ENCODE data around the gene ST6GALNAC4. TPM values are rescaled to one million over a fixed set of nuclear protein-coding genes. Genes with fewer than 3 reads are reported as not detected.

ST6GALNAC4 gene
- total RNA-seq, 2 experiments from 2014 or later = 118 to 180 TPM

- no peak overlapping the region for H3K4me2 ChIP-seq (ENCODE audit: low read length)
- TF ChIP-seq EZH2phosphoT487 (IDR thresholded peaks at IDR 0.05; ENCODE audit: borderline replicate concordance, low read depth, low read length) = no peak
- no peak for TF ChIP-seq CTCF (conservative IDR thresholded peaks at IDR 0.05; ENCODE audit: low read length)
- H3K27ac ChIP-seq (ENCODE audit: low read depth, low read length, poor library complexity, severe bottlenecking) = no peak overlapping the region
- no peaks in the 10 kb centered on the region for H3K9me2 ChIP-seq (ENCODE audit: insufficient read depth, low read length)
- no peaks in the 10 kb centered on the region for H3K36me3 ChIP-seq (ENCODE audit: insufficient read depth, low read length)
- peaks cover 37% of the 10 kb centered on the region for H3K4me1 ChIP-seq (ENCODE audit: insufficient read depth, low read length, poor library complexity, severe bottlenecking)
- intact Hi-C loops (cut with micrococcal nuclease; ENCODE audit: unreplicated experiment) = loop anchor here (10.0 kb wide), 1 partner anchor 419 kb away; no protein-coding TSS in a partner anchor
- no peaks in the 10 kb centered on the region for H4K20me1 ChIP-seq (ENCODE audit: insufficient read depth, low read length)
- H3K79me2 ChIP-seq (ENCODE audit: insufficient read depth, low read depth, low read length) = no peaks in the 10 kb centered on the region; the same call in 1 of the 2 replicates
- no TSS peak for BruUV-seq (replicated peaks)
- CTCF ChIA-PET (ENCODE audit: unreplicated experiment) = no interaction called here
- H2AFZ ChIP-seq (ENCODE audit: low read length) = no peak overlapping the region
- POLR2A ChIA-PET = interaction anchor here (0.6 to 1.0 kb wide), 2 partner anchors 10 to 144 kb away, joined by 3 read pairs; partner anchors contain the start of gene NAIF1
- no peak overlapping the region for H3K4me3 ChIP-seq (ENCODE audit: low read depth, low read length, poor library complexity, severe bottlenecking)
- no peaks in the 10 kb centered on the region for H3K9me3 ChIP-seq (ENCODE audit: low read length)
- no peak for DNase-seq (ENCODE audit: low spot score)
Measured at GRCh38 chr9:127923771-127924170, 6.9 kb upstream of the ST6GALNAC4 start.

- Histone ChIP-seq H3K9me2 (ENCODE audit: insufficient read depth, low read length) (no peaks in the 10 kb centered on the region), H3K4me1 (ENCODE audit: insufficient read depth, low read length, poor library complexity, severe bottlenecking) (peaks cover 37% of the 10 kb centered on the region), H3K27ac (ENCODE audit: low read depth, low read length, poor library complexity, severe bottlenecking) (no peak overlapping the region), H4K20me1 (ENCODE audit: insufficient read depth, low read length) (no peaks in the 10 kb centered on the region), H3K9me3 (ENCODE audit: low read length) (no peaks in the 10 kb centered on the region), H3K4me3 (ENCODE audit: low read depth, low read length, poor library complexity, severe bottlenecking) (no peak overlapping the region), H3K36me3 (ENCODE audit: insufficient read depth, low read length) (no peaks in the 10 kb centered on the region), H3K79me2 (ENCODE audit: insufficient read depth, low read depth, low read length) (no peaks in the 10 kb centered on the region; the same call in 1 of the 2 replicates), H2AFZ (ENCODE audit: low read length) (no peak overlapping the region), H3K4me2 (ENCODE audit: low read length) (no peak overlapping the region)
- CTCF ChIA-PET (ENCODE audit: unreplicated experiment) = interaction anchor here (0.6 kb wide), 1 partner anchor 47 kb away, joined by 7 read pairs; no protein-coding TSS in a partner anchor
- DNase-seq (ENCODE audit: low spot score) = no peak
- no TSS peak for BruUV-seq (replicated peaks)
- intact Hi-C loops (cut with micrococcal nuclease; ENCODE audit: unreplicated experiment) = loop anchor here (10.0 kb wide), 1 partner anchor 418 kb away; no protein-coding TSS in a partner anchor
- POLR2A ChIA-PET = interaction anchor here (0.6 to 1.0 kb wide), 3 partner anchors 16 to 282 kb away, joined by 3 read pairs; partner anchors contain the start of gene NAIF1
- TF ChIP-seq CTCF (conservative IDR thresholded peaks at IDR 0.05; ENCODE audit: low read length) (no peak), EZH2phosphoT487 (IDR thresholded peaks at IDR 0.05; ENCODE audit: borderline replicate concordance, low read depth, low read length) (no peak)
Measured at GRCh38 chr9:127923046-127923445, 6.2 kb upstream of the ST6GALNAC4 start.

GRCh38 chr9:127921557-127922120, 4.8 kb upstream of the ST6GALNAC4 start:
- CTCF ChIA-PET (ENCODE audit: unreplicated experiment) = interaction anchor here (0.5 to 1.4 kb wide), 4 partner anchors 11 to 129 kb away, joined by 3 to 4 read pairs (median 4); no protein-coding TSS in a partner anchor
- Histone ChIP-seq H3K4me3 (ENCODE audit: low read depth, low read length, poor library complexity, severe bottlenecking) (no peak overlapping the region), H3K9me3 (ENCODE audit: low read length) (no peaks in the 10 kb centered on the region), H3K79me2 (ENCODE audit: insufficient read depth, low read depth, low read length) (peaks cover 1% of the 10 kb centered on the region; the same call in 1 of the 2 replicates), H3K9me2 (ENCODE audit: insufficient read depth, low read length) (no peaks in the 10 kb centered on the region), H3K4me1 (ENCODE audit: insufficient read depth, low read length, poor library complexity, severe bottlenecking) (peaks cover 34% of the 10 kb centered on the region), H4K20me1 (ENCODE audit: insufficient read depth, low read length) (no peaks in the 10 kb centered on the region), H2AFZ (ENCODE audit: low read length) (no peak overlapping the region), H3K4me2 (ENCODE audit: low read length) (peak overlapping the region; percentile 43), H3K27ac (ENCODE audit: low read depth, low read length, poor library complexity, severe bottlenecking) (no peak overlapping the region), H3K36me3 (ENCODE audit: insufficient read depth, low read length) (0 out of 2 replicates have a peak, but pooled peaks cover 1% of the 10 kb centered on the region)
- peak; percentile 86 for TF ChIP-seq CTCF (conservative IDR thresholded peaks at IDR 0.05; ENCODE audit: low read length)
- no peak for TF ChIP-seq EZH2phosphoT487 (IDR thresholded peaks at IDR 0.05; ENCODE audit: borderline replicate concordance, low read depth, low read length)
- DNase-seq (ENCODE audit: low spot score) = peak; percentile 71
- intact Hi-C loops (cut with micrococcal nuclease; ENCODE audit: unreplicated experiment) = loop anchor here (2.0 to 10.0 kb wide), 2 partner anchors 187 to 417 kb away; partner anchors contain the start of gene TOR2A
- POLR2A ChIA-PET = interaction anchor here (0.6 to 1.0 kb wide), 3 partner anchors 59 to 341 kb away, joined by 3 read pairs; partner anchors contain the start of genes EEIG1 and TOR2A
- BruUV-seq (replicated peaks) = no TSS peak

All from OCI-LY7 (cell line).